ENCODE measurements around the gene PCTP. TPM values are rescaled to one million over a fixed set of nuclear protein-coding genes. Genes with fewer than 3 reads are reported as not detected.

Gene PCTP
- total RNA-seq, 2 experiments from 2014 or later: 8.7 to 9.2 TPM

- Mint-ChIP-seq H3K36me3 (no peaks in the 10 kb centered on the region), H3K27ac (no peak overlapping the region), H3K27me3 (no peaks in the 10 kb centered on the region)
These were observed 32.9 kb downstream of the PCTP start for GRCh38 chr17:55783684-55784245.

GRCh38 chr17:55784666-55785065, 33.8 kb downstream of the PCTP start:
- H3K36me3 Mint-ChIP-seq: no peaks in the 10 kb centered on the region
- H3K4me1 Mint-ChIP-seq: no peaks in the 10 kb centered on the region
- H3K27me3 Mint-ChIP-seq: no peaks in the 10 kb centered on the region
- no peak overlapping the region for H3K27ac Mint-ChIP-seq
- H3K9me3 Mint-ChIP-seq: no peaks in the 10 kb centered on the region
- no peak overlapping the region for H3K4me3 Mint-ChIP-seq
- DNase-seq: no peak

More at GRCh38 chr17:55783684-55784245, 32.9 kb downstream of the PCTP start:
- H3K4me3 Mint-ChIP-seq: no peak overlapping the region
- no peak for DNase-seq
- H3K4me1 Mint-ChIP-seq: no peaks in the 10 kb centered on the region
- H3K9me3 Mint-ChIP-seq: no peaks in the 10 kb centered on the region

GRCh38 chr17:55785181-55785580, 34.3 kb downstream of the PCTP start:
- H3K4me1 Mint-ChIP-seq: no peaks in the 10 kb centered on the region
- no peaks in the 10 kb centered on the region for H3K27me3 Mint-ChIP-seq
- no peak overlapping the region for H3K4me3 Mint-ChIP-seq
- DNase-seq: no peak
- H3K27ac Mint-ChIP-seq: no peak overlapping the region
- H3K9me3 Mint-ChIP-seq: no peaks in the 10 kb centered on the region
- H3K36me3 Mint-ChIP-seq: no peaks in the 10 kb centered on the region

GRCh38 chr17:55793272-55793671, 42.4 kb downstream of the PCTP start:
- Mint-ChIP-seq H3K4me3 (no peak overlapping the region), H3K36me3 (no peaks in the 10 kb centered on the region), H3K4me1 (no peaks in the 10 kb centered on the region), H3K27ac (no peak overlapping the region), H3K9me3 (peaks cover 5% of the 10 kb centered on the region), H3K27me3 (peaks cover 10% of the 10 kb centered on the region)
- no peak for DNase-seq

GRCh38 chr17:55794725-55795482, 44.1 kb downstream of the PCTP start:
- DNase-seq: no peak
- H3K27me3 Mint-ChIP-seq: peaks cover 10% of the 10 kb centered on the region
- no peak overlapping the region for H3K27ac Mint-ChIP-seq
- no peaks in the 10 kb centered on the region for H3K36me3 Mint-ChIP-seq
- H3K4me1 Mint-ChIP-seq: no peaks in the 10 kb centered on the region
- peaks cover 10% of the 10 kb centered on the region for H3K9me3 Mint-ChIP-seq
- no peak overlapping the region for H3K4me3 Mint-ChIP-seq

GRCh38 chr17:55806745-55807495, 56.1 kb downstream of the PCTP start:
- H3K27me3 Mint-ChIP-seq: peaks cover 11% of the 10 kb centered on the region
- no peak for DNase-seq
- H3K4me3 Mint-ChIP-seq: no peak overlapping the region
- H3K27ac Mint-ChIP-seq: peak overlapping the region; percentile 50
- no peaks in the 10 kb centered on the region for H3K36me3 Mint-ChIP-seq
- H3K9me3 Mint-ChIP-seq: peaks cover 4% of the 10 kb centered on the region
- peaks cover 3% of the 10 kb centered on the region for H3K4me1 Mint-ChIP-seq

- peaks cover 21% of the 10 kb centered on the region for H3K27me3 Mint-ChIP-seq
- no peak for DNase-seq
- no peaks in the 10 kb centered on the region for H3K36me3 Mint-ChIP-seq
- peaks cover 6% of the 10 kb centered on the region for H3K4me1 Mint-ChIP-seq
- no peaks in the 10 kb centered on the region for H3K9me3 Mint-ChIP-seq
- H3K27ac Mint-ChIP-seq: no peak overlapping the region
- no peak overlapping the region for H3K4me3 Mint-ChIP-seq
These were observed 60.7 kb downstream of the PCTP start for GRCh38 chr17:55811536-55811935.

- H3K9me3 Mint-ChIP-seq: no peaks in the 10 kb centered on the region
- no peak overlapping the region for H3K4me3 Mint-ChIP-seq
- no peak for DNase-seq
These were observed 61.5 kb downstream of the PCTP start for GRCh38 chr17:55812323-55812722.

GRCh38 chr17:55813944-55814343, 63.1 kb downstream of the PCTP start:
- Mint-ChIP-seq H3K27ac (no peak overlapping the region), H3K27me3 (peaks cover 40% of the 10 kb centered on the region), H3K4me3 (no peak overlapping the region), H3K9me3 (no peaks in the 10 kb centered on the region), H3K36me3 (no peaks in the 10 kb centered on the region), H3K4me1 (peaks cover 7% of the 10 kb centered on the region)
- DNase-seq: no peak

More at GRCh38 chr17:55812323-55812722, 61.5 kb downstream of the PCTP start:
- H3K27ac Mint-ChIP-seq: no peak overlapping the region
- peaks cover 6% of the 10 kb centered on the region for H3K4me1 Mint-ChIP-seq
- no peaks in the 10 kb centered on the region for H3K36me3 Mint-ChIP-seq
- H3K27me3 Mint-ChIP-seq: peaks cover 29% of the 10 kb centered on the region

- Mint-ChIP-seq H3K27ac (no peak overlapping the region), H3K9me3 (no peaks in the 10 kb centered on the region), H3K27me3 (peaks cover 40% of the 10 kb centered on the region), H3K4me3 (no peak overlapping the region), H3K4me1 (peaks cover 7% of the 10 kb centered on the region), H3K36me3 (no peaks in the 10 kb centered on the region)
- DNase-seq: no peak
These were observed 63.5 kb downstream of the PCTP start for GRCh38 chr17:55814377-55814776.

- peaks cover 1% of the 10 kb centered on the region for H3K36me3 Mint-ChIP-seq
- H3K27me3 Mint-ChIP-seq: peaks cover 39% of the 10 kb centered on the region
- no peak overlapping the region for H3K27ac Mint-ChIP-seq
- peaks cover 7% of the 10 kb centered on the region for H3K4me1 Mint-ChIP-seq
- no peak overlapping the region for H3K4me3 Mint-ChIP-seq
- H3K9me3 Mint-ChIP-seq: peaks cover 3% of the 10 kb centered on the region
- no peak for DNase-seq
These were observed 65.9 kb downstream of the PCTP start for GRCh38 chr17:55816532-55817396.

GRCh38 chr17:55817397-55817709, 66.5 kb downstream of the PCTP start:
- Mint-ChIP-seq H3K27me3 (peaks cover 36% of the 10 kb centered on the region), H3K4me1 (peaks cover 7% of the 10 kb centered on the region), H3K4me3 (no peak overlapping the region), H3K36me3 (peaks cover 1% of the 10 kb centered on the region), H3K27ac (no peak overlapping the region), H3K9me3 (peaks cover 3% of the 10 kb centered on the region)
- no peak for DNase-seq

GRCh38 chr17:55818026-55818425, 67.2 kb downstream of the PCTP start:
- Mint-ChIP-seq H3K27me3 (peaks cover 36% of the 10 kb centered on the region), H3K4me1 (peaks cover 7% of the 10 kb centered on the region), H3K4me3 (no peak overlapping the region), H3K27ac (no peak overlapping the region), H3K36me3 (peaks cover 1% of the 10 kb centered on the region), H3K9me3 (peaks cover 3% of the 10 kb centered on the region)
- no peak for DNase-seq

GRCh38 chr17:55818451-55819375, 67.9 kb downstream of the PCTP start:
- no peak for DNase-seq
- Mint-ChIP-seq H3K4me1 (peaks cover 7% of the 10 kb centered on the region), H3K36me3 (peaks cover 1% of the 10 kb centered on the region), H3K4me3 (no peak overlapping the region), H3K27me3 (peaks cover 35% of the 10 kb centered on the region), H3K9me3 (peaks cover 3% of the 10 kb centered on the region), H3K27ac (no peak overlapping the region)
